DLD1 (cell line): ENCODE measurements around the gene FHAD1.

Experiments used
- in situ Hi-C: cut with HindIII; loops from 2 replicates; pipeline ENCODE4 v1.10.0; 2017; ENCODE audit warnings: low sequenced_read_pairs

Gene FHAD1

DNA sequence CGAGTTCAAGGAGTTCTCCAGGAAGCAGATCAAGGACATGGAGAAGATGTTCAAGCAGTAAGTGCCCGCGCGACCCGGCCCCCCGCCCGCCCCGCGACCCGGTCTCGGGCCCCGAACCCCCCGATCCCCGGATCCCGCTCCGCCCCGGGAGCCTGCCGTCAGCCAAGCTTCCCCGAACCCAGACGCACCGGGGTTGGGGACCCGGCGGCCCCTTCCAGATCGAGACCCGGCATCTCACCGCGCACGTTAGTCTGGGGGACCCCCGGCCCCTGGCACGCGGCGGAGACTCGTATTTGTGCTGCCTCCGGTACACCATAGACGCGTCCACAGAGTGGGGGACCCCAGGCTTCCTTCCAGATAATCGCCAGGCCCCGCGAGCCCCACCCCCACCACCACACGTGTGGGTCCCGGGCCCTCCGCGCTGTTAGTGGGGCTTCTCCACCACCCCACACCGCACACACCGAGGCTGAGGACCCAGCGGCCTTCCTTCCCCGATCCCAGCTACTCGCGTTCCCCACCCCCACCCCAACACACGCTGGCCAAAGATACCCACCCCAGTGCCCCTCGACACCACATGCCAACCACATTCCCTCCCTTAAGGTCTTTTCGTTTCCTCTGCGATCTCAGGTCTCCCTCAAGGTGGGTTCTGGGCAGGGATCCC, 163.3 kb downstream of the FHAD1 start:
- in situ Hi-C loops = loop anchor here (5.0 kb wide), 1 partner anchor 88 kb away; no protein-coding TSS in a partner anchor

DNA sequence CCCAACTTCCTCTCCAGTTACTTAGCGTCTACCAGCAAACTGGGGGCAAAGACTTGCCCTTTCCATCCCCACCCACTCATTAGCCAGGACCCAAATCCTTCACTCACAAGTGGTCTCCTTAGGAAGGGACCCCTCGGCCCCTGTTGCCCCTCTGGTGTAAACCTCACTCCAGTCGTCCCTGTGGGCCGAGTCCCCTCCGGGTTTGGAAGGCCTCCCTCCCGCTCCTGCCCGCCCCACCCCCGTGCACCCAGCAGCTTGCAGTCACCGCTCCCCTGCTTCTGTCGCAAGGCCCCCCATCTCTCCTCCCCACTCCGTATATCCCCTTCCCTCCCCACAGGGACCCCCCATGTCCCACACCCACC, 163.8 kb downstream of the FHAD1 start:
- in situ Hi-C loops = loop anchor here (5.0 kb wide), 1 partner anchor 89 kb away; no protein-coding TSS in a partner anchor

DNA sequence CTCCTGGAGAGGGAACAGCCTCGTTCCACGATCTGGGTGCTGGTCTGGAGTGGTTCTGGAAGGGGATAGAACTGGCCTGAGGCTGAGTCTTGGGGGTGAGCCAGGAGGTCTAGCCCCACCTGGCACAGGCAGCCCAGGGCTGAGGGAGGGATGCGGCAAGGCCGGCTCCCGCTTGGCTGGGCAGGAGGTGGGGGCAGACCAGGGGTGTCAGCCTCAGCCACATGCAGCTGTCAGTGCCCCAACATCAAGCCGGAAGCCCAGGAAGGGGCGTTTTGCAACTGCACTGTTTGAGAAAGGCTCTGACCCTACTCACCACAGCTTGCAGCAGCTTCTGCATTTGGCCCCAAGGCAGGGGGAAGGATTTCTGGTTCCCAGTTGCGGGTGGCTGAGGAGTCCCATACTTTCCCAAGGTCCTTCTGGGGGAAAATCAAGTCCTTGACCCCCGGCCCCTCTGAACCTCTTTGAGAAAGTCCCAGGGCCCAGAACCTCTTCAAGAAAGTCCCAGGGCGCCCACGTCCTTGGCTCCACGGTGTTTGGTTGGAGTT, 164.6 kb downstream of the FHAD1 start:
- in situ Hi-C loops = loop anchor here (5.0 kb wide), 1 partner anchor 89 kb away; no protein-coding TSS in a partner anchor

DNA sequence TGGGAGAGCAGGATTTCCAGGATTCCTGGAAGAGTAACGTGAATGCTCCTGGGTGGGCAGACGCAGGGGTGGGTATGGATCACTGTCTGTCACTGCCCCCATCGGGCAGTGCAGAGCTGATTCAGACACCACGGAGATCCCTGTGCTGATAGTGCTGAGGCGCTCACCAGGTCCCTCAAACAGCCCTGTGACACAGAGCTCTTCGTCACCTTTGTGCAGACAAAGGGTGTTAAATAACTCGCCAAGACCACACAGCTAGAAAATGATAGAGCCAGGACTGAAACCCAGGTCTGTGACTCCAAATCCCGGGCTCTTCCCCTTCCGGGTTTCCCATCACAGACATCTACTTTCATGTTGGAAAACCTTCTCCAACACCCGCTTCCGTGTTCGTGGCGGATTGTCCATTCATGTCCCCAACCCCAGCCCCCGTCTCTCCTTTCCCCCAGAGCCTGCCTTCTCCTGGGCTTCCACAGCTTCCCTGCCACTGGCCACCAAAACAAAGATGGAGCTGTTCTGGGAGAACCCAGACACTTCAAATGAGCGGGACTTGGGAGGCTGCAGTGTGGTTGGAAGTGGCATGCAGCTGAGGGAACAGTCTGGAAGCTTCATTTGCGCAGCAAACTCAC, 165.3 kb downstream of the FHAD1 start:
- in situ Hi-C loops = loop anchor here (5.0 kb wide), 1 partner anchor 90 kb away; no protein-coding TSS in a partner anchor

DNA sequence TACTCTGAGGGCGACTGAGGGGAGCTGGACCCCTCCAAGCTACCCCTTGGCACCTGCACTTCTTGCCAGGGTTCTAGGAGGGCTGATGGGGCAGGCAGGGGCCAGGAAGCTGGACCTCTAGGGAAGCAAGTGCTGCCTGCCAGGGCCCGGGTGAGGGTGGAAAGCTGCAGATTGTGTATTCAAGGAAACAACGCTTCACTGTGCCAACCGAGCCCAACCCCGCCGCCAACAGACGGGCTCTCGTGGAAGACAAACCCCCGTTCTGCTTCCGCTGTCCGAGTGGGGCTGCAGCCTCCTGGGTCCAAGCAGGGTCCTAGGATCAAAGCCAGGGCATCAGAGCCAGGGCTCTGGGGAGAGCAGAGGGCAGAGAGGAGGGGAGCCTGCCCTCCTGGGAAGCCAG, 165.8 kb downstream of the FHAD1 start:
- in situ Hi-C loops = loop anchor here (5.0 kb wide), 1 partner anchor 91 kb away; no protein-coding TSS in a partner anchor

DNA sequence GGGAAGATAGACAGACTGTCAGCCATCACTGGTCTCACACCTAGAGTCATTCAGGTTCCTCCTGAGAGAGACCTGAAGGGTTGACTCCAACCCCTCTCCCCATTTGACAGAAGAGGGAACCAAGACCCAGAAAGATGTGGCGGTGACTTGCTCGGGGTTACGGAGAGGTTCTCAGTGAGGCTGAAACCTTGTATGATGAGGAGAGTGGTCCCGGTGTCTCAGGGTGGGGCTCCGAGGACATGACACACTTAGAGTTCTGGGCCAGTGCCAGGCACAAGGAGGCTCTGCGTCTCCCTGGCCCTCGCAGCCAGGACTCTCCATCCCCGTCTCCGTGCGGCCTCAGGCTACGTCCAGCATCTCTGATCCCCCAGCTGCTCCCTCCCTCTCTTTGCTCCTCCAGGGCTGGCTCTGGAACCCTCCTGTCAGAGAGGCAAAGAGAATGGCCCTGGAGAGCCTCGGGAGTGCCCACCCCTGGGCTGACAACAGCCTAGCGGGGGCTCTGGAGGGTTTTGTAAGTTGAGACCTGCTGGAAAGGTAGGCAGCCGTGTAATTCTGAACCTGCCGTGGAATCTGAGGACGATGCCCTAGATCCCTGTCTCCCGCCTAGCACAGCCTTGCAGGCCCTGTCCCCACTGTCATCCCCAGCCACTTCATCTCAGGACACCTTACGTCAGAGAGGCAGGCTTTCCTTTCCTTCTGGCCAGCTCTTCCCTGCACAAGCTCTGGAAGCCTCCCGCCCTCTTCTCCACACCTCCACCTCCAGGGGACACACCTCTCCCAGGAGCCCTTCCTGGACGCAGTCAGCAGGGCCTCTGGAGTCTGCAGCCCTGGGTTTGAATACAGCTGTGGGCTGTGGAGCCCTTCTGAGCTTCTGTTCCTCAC, 166.8 kb downstream of the FHAD1 start:
- in situ Hi-C loops = loop anchor here (5.0 kb wide), 1 partner anchor 92 kb away; no protein-coding TSS in a partner anchor

DNA sequence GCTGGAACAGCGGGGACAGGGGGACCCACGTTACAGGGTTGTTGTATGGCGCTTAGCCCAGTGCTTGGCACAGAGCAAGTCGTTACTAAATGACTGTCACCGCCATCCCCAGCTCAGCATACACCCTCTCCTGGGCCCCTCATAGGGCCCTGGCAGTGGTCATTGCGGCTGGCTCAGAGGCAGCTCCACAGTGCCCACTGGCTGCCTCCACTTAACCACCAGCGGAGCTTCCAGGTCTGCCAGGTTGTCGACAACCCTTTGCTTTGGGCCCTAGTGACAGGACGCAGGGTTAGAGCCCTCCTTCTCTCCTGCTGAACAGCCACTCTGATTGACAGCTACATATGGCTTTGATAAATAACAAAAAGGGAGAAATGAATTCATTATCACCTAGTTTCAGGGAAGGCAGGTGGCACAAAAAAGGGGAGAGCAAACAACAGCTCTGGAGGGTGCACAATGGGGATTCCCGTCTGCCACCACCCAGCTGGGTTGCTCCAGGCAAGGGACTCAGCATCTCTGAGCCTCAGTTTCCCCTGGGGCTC, 167.5 kb downstream of the FHAD1 start:
- in situ Hi-C loops = loop anchor here (5.0 kb wide), 1 partner anchor 92 kb away; no protein-coding TSS in a partner anchor

DNA sequence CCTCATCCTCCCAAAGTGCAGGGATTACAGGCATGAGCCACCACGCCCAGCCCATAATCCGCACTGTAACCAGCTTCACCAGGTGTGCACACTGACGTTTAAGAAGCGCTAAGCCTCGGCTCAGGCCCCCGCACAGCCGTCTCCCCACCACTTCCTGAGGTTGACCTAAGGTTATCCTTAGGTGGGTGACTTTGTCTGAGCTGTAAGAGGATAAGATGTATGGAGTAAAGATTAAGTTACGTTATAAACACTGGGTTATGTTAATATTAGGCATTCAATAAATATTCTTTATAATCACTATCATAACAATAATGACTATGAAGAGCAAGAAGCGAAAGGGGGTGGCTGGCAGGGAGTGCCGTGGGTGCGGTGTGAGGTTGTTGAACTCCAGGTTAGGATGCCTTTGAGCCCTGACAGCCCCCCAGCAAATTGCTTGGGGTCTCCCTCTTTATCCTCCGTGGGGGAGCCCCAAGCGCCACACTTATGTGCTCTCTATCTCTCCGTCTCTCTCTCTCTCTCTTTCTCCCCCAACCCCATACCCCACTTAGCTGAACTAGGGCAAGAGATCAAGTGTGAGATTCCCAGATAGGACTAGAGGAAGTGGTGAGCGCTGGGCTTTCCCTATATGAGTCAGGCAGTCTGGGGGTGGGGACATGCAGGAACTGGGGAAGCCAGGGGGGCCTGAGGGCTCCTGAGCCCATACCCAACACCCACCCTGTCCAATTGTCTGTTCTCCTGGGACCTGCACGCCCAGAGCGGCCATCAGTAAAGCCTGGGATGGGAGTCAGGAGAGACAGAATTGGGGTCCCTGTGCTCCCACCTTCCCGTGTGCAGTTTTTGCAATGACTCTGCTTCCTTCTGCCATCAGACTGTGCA, 170.3 kb downstream of the FHAD1 start:
- in situ Hi-C loops = no loop called here

DNA sequence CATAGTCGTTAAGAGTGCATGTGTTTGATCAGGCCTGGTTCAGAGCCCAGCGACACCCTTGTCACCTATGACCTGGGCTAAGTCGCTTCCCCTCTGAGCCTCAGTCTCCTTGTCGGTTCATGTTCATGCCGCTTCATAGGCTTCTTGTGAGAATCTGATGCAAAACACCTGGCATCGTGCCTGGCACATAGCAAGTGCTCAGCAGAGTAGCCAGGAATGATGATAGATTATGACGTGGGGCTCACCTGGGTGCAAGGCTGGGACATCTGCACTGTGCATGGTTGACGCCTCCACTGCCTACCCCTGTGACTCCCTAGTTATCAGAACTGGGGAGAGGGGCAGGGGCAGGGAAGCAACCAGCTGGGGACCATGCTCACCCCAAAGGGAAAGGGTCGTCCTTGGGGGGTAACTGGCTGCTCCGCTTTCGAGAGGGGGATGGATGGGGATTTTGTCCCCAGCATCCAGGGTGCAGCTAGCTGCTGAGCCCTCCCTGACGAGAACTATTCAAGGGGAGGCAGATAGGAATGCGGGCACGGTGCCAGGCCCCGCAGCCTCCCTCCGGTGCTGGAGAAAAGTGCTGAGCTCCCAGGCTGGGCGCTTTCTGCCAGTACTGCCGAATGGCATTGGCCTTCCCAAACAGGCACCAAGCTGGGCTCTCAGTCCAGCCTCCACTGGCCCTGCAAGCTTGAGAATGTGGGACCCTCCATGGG, 171.9 kb downstream of the FHAD1 start:
- in situ Hi-C loops = no loop called here

DNA sequence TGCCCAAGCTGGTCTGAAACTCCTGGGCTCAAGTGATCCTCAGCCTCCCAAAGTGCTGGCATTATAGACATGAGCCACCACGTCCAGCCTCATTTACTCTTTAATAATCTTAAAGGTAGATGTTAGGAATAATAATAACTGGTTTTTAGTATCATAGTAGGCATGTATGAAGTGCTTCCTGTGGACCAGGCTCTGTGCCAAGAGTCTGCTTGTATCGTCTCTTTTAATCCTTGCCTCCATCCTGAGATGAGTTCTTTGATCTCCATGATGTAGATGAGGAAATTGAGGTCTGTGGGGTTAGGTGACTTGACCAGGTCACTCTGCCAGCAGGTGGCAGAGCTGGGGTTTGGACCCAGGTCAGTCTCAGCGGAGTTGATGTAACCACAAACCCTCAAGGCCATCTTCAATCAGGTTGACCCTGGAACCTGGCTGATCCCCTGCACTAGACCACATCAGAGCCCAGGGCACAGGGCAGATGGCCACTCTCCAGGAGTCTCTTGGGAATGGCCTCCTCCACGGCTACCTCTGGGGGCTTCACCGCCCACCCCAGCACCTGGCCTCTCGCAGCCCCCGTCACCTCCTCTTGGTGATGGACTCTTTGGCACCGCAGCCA, 173.9 kb downstream of the FHAD1 start:
- in situ Hi-C loops = no loop called here

DNA sequence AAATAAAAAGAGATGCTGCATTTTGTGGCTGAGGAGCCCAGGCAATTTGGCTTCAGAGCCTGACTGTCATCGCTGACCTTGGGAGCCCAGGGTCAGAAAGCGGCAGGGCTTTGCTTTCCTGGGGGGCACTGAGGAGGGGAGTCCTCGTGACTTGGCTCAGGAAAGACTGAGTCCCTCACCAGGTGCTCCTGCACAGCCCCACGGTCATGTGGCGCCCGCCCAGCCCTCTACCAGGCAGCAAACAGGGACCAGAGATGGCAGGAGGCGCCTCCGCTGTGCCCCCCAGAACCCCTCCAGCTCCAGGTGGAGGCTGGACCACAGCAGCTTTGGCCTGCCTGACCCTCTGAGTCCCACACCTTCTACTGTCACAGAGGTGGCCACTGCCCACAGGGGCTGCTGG, 175.8 kb downstream of the FHAD1 start:
- in situ Hi-C loops = no loop called here

DNA sequence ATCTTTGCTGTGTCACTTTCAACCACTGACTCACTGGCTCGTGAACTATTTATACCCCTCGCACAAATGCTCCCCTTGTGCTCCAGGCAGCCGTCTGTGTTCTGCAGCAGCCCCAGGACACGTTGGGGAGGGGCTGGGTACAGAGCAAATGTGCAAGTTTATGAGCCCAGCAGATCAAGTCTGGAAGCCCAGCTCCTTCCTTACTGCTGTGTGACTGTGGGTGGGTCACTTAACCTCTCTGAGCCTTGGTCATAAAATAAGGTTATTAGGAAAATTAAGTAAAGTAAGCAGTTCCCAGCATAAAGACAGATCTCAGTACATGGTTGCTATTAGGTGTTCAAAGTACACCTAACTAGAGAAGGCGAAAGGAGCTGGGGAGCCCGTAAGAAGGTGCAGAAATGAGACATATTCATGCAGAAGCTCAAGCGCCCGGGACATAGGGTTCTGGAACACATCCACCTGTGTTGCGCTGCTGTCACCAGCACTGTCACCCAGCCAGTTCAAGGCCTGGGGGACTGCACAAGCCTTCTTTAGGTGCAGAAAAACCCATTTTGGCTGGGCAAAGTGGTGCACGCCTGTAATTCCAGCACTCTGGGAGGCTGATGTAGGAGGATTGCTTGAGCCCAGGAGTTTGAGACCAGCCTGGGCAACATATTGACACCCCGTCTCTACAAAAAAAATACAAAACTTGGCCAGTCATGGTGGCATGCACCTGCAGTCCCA, 176.5 kb downstream of the FHAD1 start:
- in situ Hi-C loops = no loop called here

DNA sequence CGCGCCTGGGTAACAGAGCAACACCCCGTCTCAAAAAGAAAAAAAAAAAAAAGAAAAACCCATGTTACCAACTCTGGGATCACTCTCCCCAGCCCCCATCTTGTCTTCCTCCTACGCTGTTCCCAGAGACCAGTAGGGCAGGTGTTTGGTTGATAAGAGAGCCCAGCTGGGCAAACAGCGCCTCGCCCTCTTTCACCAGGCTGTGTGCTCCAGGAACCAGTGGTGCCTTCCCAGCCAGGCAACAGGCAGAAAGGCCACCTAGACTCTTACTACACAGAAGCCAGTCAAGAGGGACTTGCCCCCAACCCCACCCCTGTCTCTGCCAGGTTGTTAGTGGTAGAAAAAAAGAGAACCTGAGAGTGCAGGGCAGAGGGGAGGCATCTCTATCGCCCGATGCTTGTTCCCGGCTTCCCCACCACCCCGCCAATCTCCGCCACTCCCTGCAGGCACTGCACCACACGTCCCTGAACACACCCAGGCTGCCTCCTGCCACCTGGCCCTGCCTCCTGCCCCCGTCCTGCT, 177.2 kb downstream of the FHAD1 start:
- in situ Hi-C loops = no loop called here

DNA sequence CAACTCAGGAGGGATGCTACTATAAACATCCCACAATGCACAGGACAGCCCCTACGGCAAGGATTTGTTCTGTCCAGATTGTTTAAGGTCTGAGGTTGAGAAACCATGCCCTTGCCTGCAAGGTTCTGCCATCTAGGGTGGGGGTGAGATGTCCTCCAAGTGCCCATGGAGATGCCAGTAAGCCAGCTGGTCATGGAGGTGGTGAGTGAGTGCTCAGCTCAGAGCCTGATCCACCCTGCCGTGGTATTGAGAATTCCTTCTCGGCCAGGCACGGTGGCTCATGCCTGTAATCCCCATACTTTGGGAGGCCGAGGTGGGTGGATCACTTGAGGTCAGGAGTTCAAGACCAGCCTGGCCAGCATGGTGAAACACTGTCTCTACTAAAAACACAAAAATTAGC, 178.0 kb downstream of the FHAD1 start:
- in situ Hi-C loops = no loop called here

DNA sequence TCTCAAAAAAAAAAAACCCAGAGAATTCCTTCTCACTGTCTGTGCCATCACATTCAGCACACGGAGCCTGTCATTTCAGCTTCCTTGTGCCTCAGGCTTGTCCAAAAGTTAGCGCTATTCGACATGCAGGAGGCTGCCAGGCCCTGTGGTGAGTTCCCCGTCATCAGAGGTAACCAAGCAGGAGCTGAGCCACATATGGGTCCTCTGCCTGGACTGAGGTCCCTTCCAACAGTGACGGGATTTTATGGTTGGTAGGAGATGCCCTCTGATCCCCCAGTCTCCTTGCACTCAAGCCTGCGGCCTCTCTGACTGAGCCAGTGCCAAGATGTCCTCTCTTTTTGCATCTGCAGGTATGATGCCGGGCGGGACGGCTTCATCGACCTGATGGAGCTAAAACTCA, 178.5 kb downstream of the FHAD1 start:
- in situ Hi-C loops = no loop called here

DNA sequence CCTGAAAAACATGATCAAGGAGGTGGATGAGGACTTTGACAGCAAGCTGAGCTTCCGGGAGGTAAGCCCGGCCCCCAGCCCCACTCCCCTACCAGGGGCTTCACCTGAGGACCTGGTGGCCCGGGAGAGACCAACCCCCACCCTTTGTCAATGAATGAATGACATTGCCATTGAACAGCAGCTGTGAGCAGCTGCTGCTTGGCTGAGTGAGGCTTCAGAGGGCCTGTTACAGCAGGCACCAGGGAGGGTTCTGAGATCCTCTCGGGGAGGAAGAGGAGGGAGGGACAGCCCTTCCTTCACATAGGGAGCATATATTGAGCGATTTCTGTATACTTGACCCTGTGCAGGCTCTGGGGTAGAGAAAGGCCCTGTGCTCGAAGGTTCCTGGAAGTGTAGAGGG, 178.9 kb downstream of the FHAD1 start:
- in situ Hi-C loops = no loop called here

DNA sequence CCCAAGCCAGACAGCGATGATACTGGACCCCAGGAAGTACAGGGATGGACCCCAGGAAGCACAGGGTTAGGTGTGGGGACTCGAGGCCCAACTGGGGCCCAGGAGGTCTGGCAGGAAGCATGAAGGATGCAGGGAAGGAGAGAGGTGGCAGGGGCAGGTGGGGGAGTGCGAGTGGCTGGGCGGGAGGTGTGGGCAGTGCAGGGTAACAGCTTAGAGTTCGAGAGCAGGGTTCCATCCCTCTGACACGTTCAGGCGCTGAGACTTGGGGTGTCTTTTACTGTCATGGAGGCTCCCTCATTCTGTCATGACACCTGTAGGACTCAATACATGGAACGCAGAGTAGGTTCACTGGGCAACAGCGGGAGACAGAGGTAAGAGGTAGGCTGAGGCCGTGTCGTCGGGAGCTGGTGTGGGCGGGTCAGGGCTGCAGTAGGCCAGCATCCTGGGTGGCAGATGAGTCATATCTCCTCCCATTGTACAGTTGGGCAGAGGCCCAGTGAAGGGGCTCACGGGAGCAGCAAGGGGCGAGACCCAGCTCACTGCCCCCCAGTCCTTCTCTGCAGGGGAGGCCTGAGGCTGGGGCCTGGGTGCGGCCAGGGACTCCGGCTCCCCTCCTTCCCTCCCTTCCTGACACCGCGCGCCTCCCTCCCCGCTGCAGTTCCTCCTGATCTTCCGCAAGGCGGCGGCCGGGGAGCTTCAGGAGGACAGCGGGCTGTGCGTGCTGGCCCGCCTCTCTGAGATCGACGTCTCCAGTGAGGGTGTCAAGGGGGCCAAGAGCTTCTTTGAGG, 179.7 kb downstream of the FHAD1 start:
- in situ Hi-C loops = no loop called here
